Glutamatergic neuron (in vitro differentiated cells): ENCODE results near the gene ARHGAP24. TPM values are rescaled to one million over a fixed set of nuclear protein-coding genes. Genes with fewer than 3 reads are reported as not detected.

Experiments used
- DNase-seq: peaks from one replicate; pipeline ENCODE4 v3.0.0; 2022
- H3K27ac Mint-ChIP-seq: one replicate; pipeline ENCODE4 v1.8.0; 2020; ENCODE audit warnings: mild to moderate bottlenecking, mixed read lengths, inconsistent platforms; ENCODE audit not compliant: unreplicated experiment
- H3K27me3 Mint-ChIP-seq: one replicate; pipeline ENCODE4 v1.8.0; 2020; ENCODE audit warnings: mild to moderate bottlenecking, moderate library complexity, mixed read lengths, inconsistent platforms; ENCODE audit not compliant: unreplicated experiment
- H3K36me3 Mint-ChIP-seq: one replicate; pipeline ENCODE4 v1.8.0; 2020; ENCODE audit warnings: mild to moderate bottlenecking, mixed read lengths, inconsistent platforms; ENCODE audit not compliant: unreplicated experiment
- H3K4me1 Mint-ChIP-seq: one replicate; pipeline ENCODE4 v1.8.0; 2020; ENCODE audit warnings: mild to moderate bottlenecking, low read depth, mixed read lengths, inconsistent platforms; ENCODE audit not compliant: unreplicated experiment
- H3K4me3 Mint-ChIP-seq: one replicate; pipeline ENCODE4 v1.8.0; 2020; ENCODE audit warnings: mild to moderate bottlenecking, mixed read lengths, inconsistent platforms; ENCODE audit not compliant: unreplicated experiment
- H3K9me3 Mint-ChIP-seq: one replicate; pipeline ENCODE4 v1.8.0; 2020; ENCODE audit warnings: mild to moderate bottlenecking, moderate library complexity, mixed read lengths, inconsistent platforms; ENCODE audit not compliant: unreplicated experiment
- total RNA-seq: library from RNA; stranded (reverse); fragmentation: NEBNext Ultra II Directional; extraction: Animal tissue kit (Norgen Biotek cat#: 25700); gene quantifications from one replicate; pipeline ENCODE4 v1.2.1, GENCODE V29; 2021; ENCODE audit not compliant: unreplicated experiment
- TF ChIP-seq, protein P1 (sequence below): fragments of 200-600 bp; sonication (generic); IDR thresholded peaks from one replicate; pipeline ENCODE4 v1.5.0; 2021; ENCODE audit not compliant: partially characterized antibody, unreplicated experiment

The ARHGAP24 gene
- total RNA-seq, 1 donor from 2014 or later, result 1.6 TPM

DNA sequence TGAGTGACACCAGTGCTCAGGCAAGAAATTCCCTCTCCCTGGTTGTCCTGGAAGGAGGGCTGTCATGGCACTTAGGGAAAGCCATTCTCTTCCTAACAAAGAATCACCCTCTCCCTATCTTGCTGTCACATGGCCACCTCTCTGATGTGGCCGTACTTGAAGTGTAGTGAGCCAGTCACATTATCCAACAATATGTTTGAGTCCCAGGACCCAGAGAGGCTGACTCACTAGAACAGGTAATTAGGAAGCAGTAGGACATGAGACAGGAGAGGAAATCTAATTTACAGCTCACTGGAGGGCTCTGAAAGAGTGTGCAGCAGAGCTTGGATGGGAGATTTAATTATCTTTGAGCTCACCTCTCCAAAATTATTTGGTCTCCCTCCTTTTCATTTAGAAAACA, 299.1 kb downstream of the ARHGAP24 start:
- Mint-ChIP-seq H3K36me3 (no peaks in the 10 kb centered on the region), H3K27ac (no peak overlapping the region), H3K27me3 (peaks cover 1% of the 10 kb centered on the region), H3K4me3 (no peak overlapping the region), H3K9me3 (no peaks in the 10 kb centered on the region), H3K4me1 (no peaks in the 10 kb centered on the region)
- TF ChIP-seq, protein P1, sequence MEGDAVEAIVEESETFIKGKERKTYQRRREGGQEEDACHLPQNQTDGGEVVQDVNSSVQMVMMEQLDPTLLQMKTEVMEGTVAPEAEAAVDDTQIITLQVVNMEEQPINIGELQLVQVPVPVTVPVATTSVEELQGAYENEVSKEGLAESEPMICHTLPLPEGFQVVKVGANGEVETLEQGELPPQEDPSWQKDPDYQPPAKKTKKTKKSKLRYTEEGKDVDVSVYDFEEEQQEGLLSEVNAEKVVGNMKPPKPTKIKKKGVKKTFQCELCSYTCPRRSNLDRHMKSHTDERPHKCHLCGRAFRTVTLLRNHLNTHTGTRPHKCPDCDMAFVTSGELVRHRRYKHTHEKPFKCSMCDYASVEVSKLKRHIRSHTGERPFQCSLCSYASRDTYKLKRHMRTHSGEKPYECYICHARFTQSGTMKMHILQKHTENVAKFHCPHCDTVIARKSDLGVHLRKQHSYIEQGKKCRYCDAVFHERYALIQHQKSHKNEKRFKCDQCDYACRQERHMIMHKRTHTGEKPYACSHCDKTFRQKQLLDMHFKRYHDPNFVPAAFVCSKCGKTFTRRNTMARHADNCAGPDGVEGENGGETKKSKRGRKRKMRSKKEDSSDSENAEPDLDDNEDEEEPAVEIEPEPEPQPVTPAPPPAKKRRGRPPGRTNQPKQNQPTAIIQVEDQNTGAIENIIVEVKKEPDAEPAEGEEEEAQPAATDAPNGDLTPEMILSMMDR, result no peak
- no peak for DNase-seq

DNA sequence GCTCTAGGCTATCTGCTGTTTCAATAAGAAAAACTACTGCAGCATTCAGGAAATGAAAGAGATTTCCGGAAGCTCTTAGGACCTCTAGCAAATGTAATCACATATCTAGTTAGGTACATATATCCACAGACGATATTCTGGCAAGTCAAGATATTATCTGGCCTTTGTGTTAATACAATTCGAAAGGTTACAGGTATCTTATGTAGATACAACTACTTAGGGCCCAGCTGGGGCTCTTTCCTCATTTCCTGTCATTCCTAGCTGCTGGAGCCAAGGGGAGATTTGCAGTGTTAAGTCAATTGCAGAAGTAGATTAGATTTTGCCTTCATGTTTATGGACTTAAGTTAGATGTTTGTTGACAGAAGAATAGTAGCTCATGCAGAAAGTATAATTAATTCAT, 299.5 kb downstream of the ARHGAP24 start:
- TF ChIP-seq, protein P1, result no peak
- Mint-ChIP-seq H3K36me3 (no peaks in the 10 kb centered on the region), H3K4me1 (no peaks in the 10 kb centered on the region), H3K4me3 (no peak overlapping the region), H3K9me3 (no peaks in the 10 kb centered on the region), H3K27ac (no peak overlapping the region), H3K27me3 (peaks cover 1% of the 10 kb centered on the region)
- no peak for DNase-seq

DNA sequence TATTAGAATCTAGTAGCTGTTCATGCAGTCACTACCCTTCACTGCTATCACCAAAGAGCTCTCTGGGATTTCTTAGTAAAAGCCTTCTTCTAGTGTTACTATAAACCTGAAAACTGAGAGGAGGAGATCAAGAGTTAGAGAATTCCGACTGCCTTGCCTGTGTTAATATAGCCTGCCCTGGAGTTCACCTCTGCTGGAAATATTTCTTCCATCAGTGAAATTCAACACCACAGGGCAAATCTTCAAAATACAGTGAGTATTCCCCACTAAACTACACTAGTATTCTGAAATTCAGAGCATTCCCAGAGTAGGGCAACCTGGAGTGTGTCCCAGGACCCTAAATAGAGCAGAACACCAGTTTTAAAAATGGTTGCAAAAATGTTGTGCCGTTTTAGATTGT, 301.1 kb downstream of the ARHGAP24 start:
- Mint-ChIP-seq H3K27ac (no peak overlapping the region), H3K4me3 (no peak overlapping the region), H3K27me3 (peaks cover 1% of the 10 kb centered on the region), H3K4me1 (no peaks in the 10 kb centered on the region), H3K36me3 (no peaks in the 10 kb centered on the region), H3K9me3 (no peaks in the 10 kb centered on the region)
- TF ChIP-seq, protein P1, result no peak
- DNase-seq, result no peak

DNA sequence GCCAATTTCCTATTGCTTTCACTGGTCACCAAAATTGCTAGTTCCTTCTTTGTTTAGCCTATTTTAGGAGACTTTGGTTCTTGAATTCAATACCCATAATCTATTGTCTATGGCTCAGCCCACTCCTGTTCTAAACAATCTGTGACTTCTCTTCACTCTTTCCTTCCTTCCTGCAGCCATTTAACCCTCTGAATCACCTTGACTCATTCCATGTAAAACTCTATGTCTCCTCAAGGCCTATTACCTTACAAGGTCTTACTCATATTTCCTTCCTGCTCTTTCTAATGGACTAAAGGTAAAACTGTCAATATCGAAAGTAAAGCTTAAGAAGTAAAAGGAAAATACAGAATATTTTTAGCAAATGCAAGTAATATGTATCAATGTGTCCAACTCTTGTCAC, 301.6 kb downstream of the ARHGAP24 start:
- TF ChIP-seq, protein P1, result no peak
- H3K9me3 Mint-ChIP-seq, result no peaks in the 10 kb centered on the region
- H3K36me3 Mint-ChIP-seq, result no peaks in the 10 kb centered on the region
- H3K27me3 Mint-ChIP-seq, result peaks cover 1% of the 10 kb centered on the region
- no peak overlapping the region for H3K27ac Mint-ChIP-seq
- DNase-seq, result no peak
- no peaks in the 10 kb centered on the region for H3K4me1 Mint-ChIP-seq
- no peak overlapping the region for H3K4me3 Mint-ChIP-seq

DNA sequence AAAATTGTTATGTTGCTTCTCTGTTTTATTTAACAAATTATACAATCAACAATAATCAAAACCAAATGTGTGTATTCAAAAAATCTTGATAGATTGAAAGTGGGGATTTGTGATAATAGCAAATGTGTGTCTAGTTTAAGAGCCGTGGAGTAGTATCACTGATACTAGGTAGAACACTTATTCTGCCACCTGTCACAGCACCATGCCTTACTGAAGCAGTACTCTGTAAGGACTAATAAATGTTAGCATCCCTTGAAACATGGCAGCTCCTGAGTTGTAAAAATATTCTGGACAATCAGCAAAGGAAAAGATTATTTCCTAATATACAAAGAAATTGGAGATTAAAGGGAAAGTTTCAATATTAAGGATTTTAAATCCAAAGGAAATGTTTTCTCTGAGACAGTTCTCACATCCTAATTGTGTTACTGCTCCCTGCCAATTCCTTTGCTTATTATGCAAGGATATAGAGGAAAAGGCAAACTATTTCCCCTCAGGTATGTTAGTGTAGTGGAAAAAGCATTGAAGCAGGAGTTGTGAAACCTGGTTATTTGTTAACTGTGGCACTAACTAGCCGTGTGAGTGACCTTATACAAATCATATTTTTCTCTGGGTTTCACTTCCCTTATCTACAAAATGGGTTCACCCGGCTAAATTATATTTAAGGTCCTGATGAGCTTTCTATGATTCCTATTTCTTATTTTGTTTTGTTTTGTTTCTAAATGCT, 303.1 kb downstream of the ARHGAP24 start:
- no peak overlapping the region for H3K4me3 Mint-ChIP-seq
- no peaks in the 10 kb centered on the region for H3K9me3 Mint-ChIP-seq
- TF ChIP-seq, protein P1, result no peak
- no peak for DNase-seq
- no peaks in the 10 kb centered on the region for H3K4me1 Mint-ChIP-seq
- H3K27me3 Mint-ChIP-seq, result peaks cover 1% of the 10 kb centered on the region
- H3K36me3 Mint-ChIP-seq, result no peaks in the 10 kb centered on the region
- H3K27ac Mint-ChIP-seq, result no peak overlapping the region
